ENCODE measurements around the gene NEK7.

The NEK7 gene
- 68.7 to 80.9 (median 80.7) reads per million in 3 donors for total RNA-seq

DNA sequence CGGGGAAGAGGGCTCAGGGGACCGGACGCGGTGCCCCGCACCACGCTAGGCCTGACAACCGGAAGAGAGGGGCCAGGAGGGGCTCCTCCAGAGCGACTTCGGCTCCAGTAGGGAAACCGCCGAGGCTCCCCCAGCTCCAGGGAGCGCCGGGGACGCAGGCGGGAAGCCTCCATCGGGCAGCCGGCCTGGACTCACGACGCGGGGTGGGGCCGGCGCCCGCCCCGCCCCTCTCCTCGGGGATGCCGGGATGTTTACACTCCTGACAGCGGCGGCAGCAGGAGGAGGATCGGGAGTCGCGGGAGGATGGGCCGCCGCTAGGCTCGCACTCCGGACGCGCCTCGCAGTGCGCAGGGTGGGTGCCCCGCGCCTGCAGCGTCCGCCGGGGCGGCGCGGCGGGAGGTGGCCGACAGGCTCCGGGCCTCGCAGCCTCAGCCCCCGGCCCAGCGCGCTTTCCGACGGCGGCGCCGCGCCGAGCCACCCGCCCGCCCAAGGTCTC, at the start of gene NEK7:
Gene NEK7 (plus strand): TSS at position 254 of the 496 bp plus-strand sequence. CDS start 75,583 bp downstream, outside the sequence.
- Histone ChIP-seq H3K4me1 (ENCODE audit: control insufficient read depth, insufficient read depth, low read length, poor library complexity, severe bottlenecking) (peaks cover 9% of the 10 kb centered on the region), H3K4me3 (ENCODE audit: insufficient read depth, low read depth, low read length, poor library complexity, severe bottlenecking) (peak within 1 kb of the TSS; percentile 92), H3K9me3 (ENCODE audit: control insufficient read depth, low read length) (no peaks in the 10 kb centered on the region), H3K27me3 (replicated peaks; ENCODE audit: control insufficient read depth, insufficient read depth, low read length, poor library complexity, severe bottlenecking) (no peaks in the 10 kb centered on the region), H3K27ac (ENCODE audit: insufficient read depth, low read length, poor library complexity, severe bottlenecking) (peak within 1 kb of the TSS; percentile 93), H3K36me3 (ENCODE audit: control insufficient read depth, insufficient read depth, low read length) (no peaks in the 10 kb centered on the region)
- peak; percentile 31 to 58 (median 53) for DNase-seq

- Histone ChIP-seq H3K4me3 (ENCODE audit: insufficient read depth, low read depth, low read length, poor library complexity, severe bottlenecking) (no peak overlapping the region), H3K27ac (ENCODE audit: insufficient read depth, low read length, poor library complexity, severe bottlenecking) (no peak overlapping the region), H3K4me1 (ENCODE audit: control insufficient read depth, insufficient read depth, low read length, poor library complexity, severe bottlenecking) (no peaks in the 10 kb centered on the region), H3K36me3 (ENCODE audit: control insufficient read depth, insufficient read depth, low read length) (no peaks in the 10 kb centered on the region), H3K27me3 (replicated peaks; ENCODE audit: control insufficient read depth, insufficient read depth, low read length, poor library complexity, severe bottlenecking) (no peaks in the 10 kb centered on the region), H3K9me3 (ENCODE audit: control insufficient read depth, low read length) (no peaks in the 10 kb centered on the region)
- DNase-seq, result no peak
These were observed 49.7 kb upstream of the NEK7 start for GRCh38 chr1:198107091-198107501.

- no peak overlapping the region for H3K27ac ChIP-seq (ENCODE audit: insufficient read depth, low read length, poor library complexity, severe bottlenecking)
- no peak for DNase-seq
- H3K4me3 ChIP-seq (ENCODE audit: insufficient read depth, low read depth, low read length, poor library complexity, severe bottlenecking), result no peak overlapping the region
- no peaks in the 10 kb centered on the region for H3K9me3 ChIP-seq (ENCODE audit: control insufficient read depth, low read length)
- H3K36me3 ChIP-seq (ENCODE audit: control insufficient read depth, insufficient read depth, low read length), result no peaks in the 10 kb centered on the region
- no peaks in the 10 kb centered on the region for H3K4me1 ChIP-seq (ENCODE audit: control insufficient read depth, insufficient read depth, low read length, poor library complexity, severe bottlenecking)
- H3K27me3 ChIP-seq (replicated peaks; ENCODE audit: control insufficient read depth, insufficient read depth, low read length, poor library complexity, severe bottlenecking), result no peaks in the 10 kb centered on the region
These were observed 48.0 kb upstream of the NEK7 start for GRCh38 chr1:198108636-198109370.

- DNase-seq, result no peak
- no peak overlapping the region for H3K27ac ChIP-seq (ENCODE audit: insufficient read depth, low read length, poor library complexity, severe bottlenecking)
- H3K27me3 ChIP-seq (replicated peaks; ENCODE audit: control insufficient read depth, insufficient read depth, low read length, poor library complexity, severe bottlenecking), result no peaks in the 10 kb centered on the region
- no peaks in the 10 kb centered on the region for H3K36me3 ChIP-seq (ENCODE audit: control insufficient read depth, insufficient read depth, low read length)
- H3K4me1 ChIP-seq (ENCODE audit: control insufficient read depth, insufficient read depth, low read length, poor library complexity, severe bottlenecking), result no peaks in the 10 kb centered on the region
- H3K9me3 ChIP-seq (ENCODE audit: control insufficient read depth, low read length), result no peaks in the 10 kb centered on the region
- no peak overlapping the region for H3K4me3 ChIP-seq (ENCODE audit: insufficient read depth, low read depth, low read length, poor library complexity, severe bottlenecking)
These were observed 47.5 kb upstream of the NEK7 start for GRCh38 chr1:198109371-198109715.

- no peak overlapping the region for H3K27ac ChIP-seq (ENCODE audit: insufficient read depth, low read length, poor library complexity, severe bottlenecking)
- DNase-seq, result no peak
These were observed 43.5 kb upstream of the NEK7 start for GRCh38 chr1:198113342-198113750.

DNA sequence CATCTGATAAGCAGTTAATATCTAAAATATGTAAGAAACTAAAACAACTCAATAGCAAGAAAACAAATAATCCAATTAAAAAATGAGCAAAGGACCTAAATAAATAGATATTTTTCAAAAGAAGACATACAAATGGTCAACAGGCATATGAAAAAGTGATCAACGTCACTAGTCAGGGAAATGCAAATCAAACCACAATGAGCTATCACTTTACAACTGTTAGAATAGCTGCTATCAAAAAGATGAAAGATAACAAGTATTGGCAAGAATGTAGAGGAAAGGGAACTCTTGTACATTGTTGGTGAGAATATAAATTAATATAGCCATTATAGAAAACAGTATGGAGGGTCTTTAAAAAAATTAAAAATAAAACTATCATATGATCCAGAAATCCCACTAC, 40.7 kb upstream of the NEK7 start:
- H3K9me3 ChIP-seq (ENCODE audit: control insufficient read depth, low read length), result no peaks in the 10 kb centered on the region
- DNase-seq, result no peak
- no peaks in the 10 kb centered on the region for H3K36me3 ChIP-seq (ENCODE audit: control insufficient read depth, insufficient read depth, low read length)
- H3K4me1 ChIP-seq (ENCODE audit: control insufficient read depth, insufficient read depth, low read length, poor library complexity, severe bottlenecking), result no peaks in the 10 kb centered on the region
- no peaks in the 10 kb centered on the region for H3K27me3 ChIP-seq (replicated peaks; ENCODE audit: control insufficient read depth, insufficient read depth, low read length, poor library complexity, severe bottlenecking)
- H3K4me3 ChIP-seq (ENCODE audit: insufficient read depth, low read depth, low read length, poor library complexity, severe bottlenecking), result no peak overlapping the region
- H3K27ac ChIP-seq (ENCODE audit: insufficient read depth, low read length, poor library complexity, severe bottlenecking), result no peak overlapping the region

More at GRCh38 chr1:198113342-198113750, 43.5 kb upstream of the NEK7 start:
- no peak overlapping the region for H3K4me3 ChIP-seq (ENCODE audit: insufficient read depth, low read depth, low read length, poor library complexity, severe bottlenecking)
- H3K27me3 ChIP-seq (replicated peaks; ENCODE audit: control insufficient read depth, insufficient read depth, low read length, poor library complexity, severe bottlenecking), result no peaks in the 10 kb centered on the region
- H3K36me3 ChIP-seq (ENCODE audit: control insufficient read depth, insufficient read depth, low read length), result no peaks in the 10 kb centered on the region
- no peaks in the 10 kb centered on the region for H3K4me1 ChIP-seq (ENCODE audit: control insufficient read depth, insufficient read depth, low read length, poor library complexity, severe bottlenecking)
- H3K9me3 ChIP-seq (ENCODE audit: control insufficient read depth, low read length), result no peaks in the 10 kb centered on the region

DNA sequence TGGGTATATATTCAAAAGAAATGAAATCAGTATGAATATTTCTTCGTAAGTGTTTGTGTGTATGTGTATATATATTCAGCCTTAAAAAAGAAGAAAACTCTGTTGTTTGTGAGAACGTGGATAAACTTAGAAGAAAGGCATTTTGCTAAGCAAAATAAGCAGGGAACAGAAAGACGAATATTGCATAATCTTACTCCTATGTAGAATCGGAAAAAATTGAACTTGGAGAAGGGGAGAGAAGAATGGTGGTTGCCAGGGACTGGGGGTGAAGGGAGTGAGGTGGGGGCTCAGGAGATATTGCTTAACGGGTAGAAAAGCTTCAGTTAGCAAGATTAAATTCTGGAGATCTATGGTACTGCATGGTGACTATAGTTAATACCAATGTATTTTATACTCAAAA, 40.3 kb upstream of the NEK7 start:
- Histone ChIP-seq H3K4me3 (ENCODE audit: insufficient read depth, low read depth, low read length, poor library complexity, severe bottlenecking) (no peak overlapping the region), H3K36me3 (ENCODE audit: control insufficient read depth, insufficient read depth, low read length) (no peaks in the 10 kb centered on the region), H3K27me3 (replicated peaks; ENCODE audit: control insufficient read depth, insufficient read depth, low read length, poor library complexity, severe bottlenecking) (no peaks in the 10 kb centered on the region), H3K27ac (ENCODE audit: insufficient read depth, low read length, poor library complexity, severe bottlenecking) (no peak overlapping the region), H3K4me1 (ENCODE audit: control insufficient read depth, insufficient read depth, low read length, poor library complexity, severe bottlenecking) (no peaks in the 10 kb centered on the region), H3K9me3 (ENCODE audit: control insufficient read depth, low read length) (no peaks in the 10 kb centered on the region)
- DNase-seq, result no peak

- Histone ChIP-seq H3K27ac (ENCODE audit: insufficient read depth, low read length, poor library complexity, severe bottlenecking) (no peak overlapping the region), H3K4me3 (ENCODE audit: insufficient read depth, low read depth, low read length, poor library complexity, severe bottlenecking) (no peak overlapping the region), H3K9me3 (ENCODE audit: control insufficient read depth, low read length) (no peaks in the 10 kb centered on the region), H3K27me3 (replicated peaks; ENCODE audit: control insufficient read depth, insufficient read depth, low read length, poor library complexity, severe bottlenecking) (no peaks in the 10 kb centered on the region), H3K4me1 (ENCODE audit: control insufficient read depth, insufficient read depth, low read length, poor library complexity, severe bottlenecking) (no peaks in the 10 kb centered on the region), H3K36me3 (ENCODE audit: control insufficient read depth, insufficient read depth, low read length) (no peaks in the 10 kb centered on the region)
- no peak for DNase-seq
These were observed 39.5 kb upstream of the NEK7 start for GRCh38 chr1:198117267-198117666.

DNA sequence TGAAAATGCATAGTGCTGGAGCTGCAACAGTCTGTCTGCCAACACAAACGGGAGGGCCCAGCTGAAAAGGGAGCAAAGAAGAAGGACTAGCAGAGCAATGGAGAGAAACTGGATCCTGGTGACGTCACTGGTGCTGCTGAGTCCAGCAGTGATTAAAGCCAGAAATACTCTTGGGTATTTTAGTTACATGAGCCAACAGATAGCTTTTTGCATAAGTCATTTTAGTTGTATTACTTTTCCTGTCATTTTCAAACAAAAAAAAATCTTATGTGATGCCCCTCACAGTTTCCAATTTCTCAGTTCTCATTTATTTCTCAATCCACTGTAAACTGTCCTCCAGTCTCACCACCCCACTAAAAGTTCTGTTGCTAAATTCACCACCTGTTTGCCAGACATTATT, 38.7 kb upstream of the NEK7 start:
- no peak overlapping the region for H3K27ac ChIP-seq (ENCODE audit: insufficient read depth, low read length, poor library complexity, severe bottlenecking)
- DNase-seq, result no peak
- H3K27me3 ChIP-seq (replicated peaks; ENCODE audit: control insufficient read depth, insufficient read depth, low read length, poor library complexity, severe bottlenecking), result no peaks in the 10 kb centered on the region
- no peaks in the 10 kb centered on the region for H3K9me3 ChIP-seq (ENCODE audit: control insufficient read depth, low read length)
- no peak overlapping the region for H3K4me3 ChIP-seq (ENCODE audit: insufficient read depth, low read depth, low read length, poor library complexity, severe bottlenecking)
- H3K36me3 ChIP-seq (ENCODE audit: control insufficient read depth, insufficient read depth, low read length), result no peaks in the 10 kb centered on the region
- H3K4me1 ChIP-seq (ENCODE audit: control insufficient read depth, insufficient read depth, low read length, poor library complexity, severe bottlenecking), result no peaks in the 10 kb centered on the region

- H3K9me3 ChIP-seq (ENCODE audit: control insufficient read depth, low read length), result no peaks in the 10 kb centered on the region
- no peak for DNase-seq
- H3K4me1 ChIP-seq (ENCODE audit: control insufficient read depth, insufficient read depth, low read length, poor library complexity, severe bottlenecking), result no peaks in the 10 kb centered on the region
- no peaks in the 10 kb centered on the region for H3K27me3 ChIP-seq (replicated peaks; ENCODE audit: control insufficient read depth, insufficient read depth, low read length, poor library complexity, severe bottlenecking)
- H3K36me3 ChIP-seq (ENCODE audit: control insufficient read depth, insufficient read depth, low read length), result no peaks in the 10 kb centered on the region
- no peak overlapping the region for H3K27ac ChIP-seq (ENCODE audit: insufficient read depth, low read length, poor library complexity, severe bottlenecking)
- H3K4me3 ChIP-seq (ENCODE audit: insufficient read depth, low read depth, low read length, poor library complexity, severe bottlenecking), result no peak overlapping the region
These were observed 36.9 kb upstream of the NEK7 start for GRCh38 chr1:198119906-198120305.

All from effector memory CD4-positive, alpha-beta T cell (primary cell).